ENCODE measurements around the gene NOL12.
"Not testable (repeated sequence)": the region's sequence is repeated elsewhere in the genome, so short reads cannot be mapped to it uniquely, and the experiment has no call there.

Gene NOL12

GRCh38 chr22:37680191-37680851 is 5.8 kb upstream of the NOL12 start:
- no peak for FAIRE-seq
- no peak for TF ChIP-seq POLR2A (IDR thresholded peaks at IDR 0.05; ENCODE audit: low read depth, low read length)
- DNase-seq (ENCODE audit: insufficient read length, low spot score) = no peak

GRCh38 chr22:37681001-37681424 is 5.1 kb upstream of the NOL12 start:
- DNase-seq (ENCODE audit: insufficient read length, low spot score) = no peak
- no peak; the same call in 1 of the 2 replicates for TF ChIP-seq POLR2A (IDR thresholded peaks at IDR 0.05; ENCODE audit: low read depth, low read length)
- FAIRE-seq = no peak

GRCh38 chr22:37681556-37682049 is 4.5 kb upstream of the NOL12 start:
- DNase-seq (ENCODE audit: insufficient read length, low spot score) (peak; percentile 42), FAIRE-seq (no peak)
- TF ChIP-seq POLR2A (IDR thresholded peaks at IDR 0.05; ENCODE audit: low read depth, low read length) = no peak

- no peak for FAIRE-seq
Measured at GRCh38 chr22:37684803-37685615, 1.1 kb upstream of the NOL12 start.

GRCh38 chr22:37690407-37690806 is 4.3 kb downstream of the NOL12 start:
- no peak for TF ChIP-seq POLR2A (IDR thresholded peaks at IDR 0.05; ENCODE audit: low read depth, low read length)
- no peak for FAIRE-seq
- DNase-seq (ENCODE audit: insufficient read length, low spot score) = no peak

More at GRCh38 chr22:37684803-37685615, 1.1 kb upstream of the NOL12 start:
- DNase-seq (ENCODE audit: insufficient read length, low spot score) = no peak
- no peak for TF ChIP-seq POLR2A (IDR thresholded peaks at IDR 0.05; ENCODE audit: low read depth, low read length)

DNA sequence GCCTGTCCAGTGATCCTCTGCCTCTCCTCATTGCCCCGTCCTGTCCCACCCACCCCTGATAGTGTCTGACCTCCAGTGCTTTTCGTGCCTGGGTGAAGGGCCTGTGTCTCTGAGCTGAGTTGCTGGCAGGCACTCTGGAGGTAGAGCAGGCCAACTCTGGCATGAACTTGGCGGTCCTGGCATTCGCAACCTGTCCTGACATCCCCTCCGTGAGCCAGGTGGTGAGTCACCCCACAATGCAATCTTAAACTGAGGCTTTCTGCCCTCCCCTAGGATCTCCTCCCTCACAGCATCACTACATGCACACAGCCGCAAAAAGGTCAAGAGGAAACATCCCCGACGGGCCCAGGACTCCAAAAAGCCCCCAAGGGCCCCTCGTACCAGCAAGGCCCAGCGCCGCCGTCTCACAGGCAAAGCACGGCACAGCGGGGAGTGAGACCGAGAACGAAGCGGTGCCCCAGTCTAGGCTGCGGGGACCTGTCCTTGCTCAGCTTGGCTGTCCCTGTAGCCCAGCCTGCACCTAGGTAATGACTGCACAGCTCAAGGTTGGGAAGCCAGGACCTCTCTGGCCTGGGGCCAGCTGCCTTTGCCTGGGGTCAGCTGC is 4.9 kb downstream of the NOL12 start:
- DNase-seq (ENCODE audit: insufficient read length, low spot score) (no peak), FAIRE-seq (no peak)
- no peak for TF ChIP-seq POLR2A (IDR thresholded peaks at IDR 0.05; ENCODE audit: low read depth, low read length)

GRCh38 chr22:37692627-37693285 is 6.6 kb downstream of the NOL12 start:
- no peak for TF ChIP-seq POLR2A (IDR thresholded peaks at IDR 0.05; ENCODE audit: low read depth, low read length)
- FAIRE-seq = no peak
- DNase-seq (ENCODE audit: insufficient read length, low spot score) = no peak

DNA sequence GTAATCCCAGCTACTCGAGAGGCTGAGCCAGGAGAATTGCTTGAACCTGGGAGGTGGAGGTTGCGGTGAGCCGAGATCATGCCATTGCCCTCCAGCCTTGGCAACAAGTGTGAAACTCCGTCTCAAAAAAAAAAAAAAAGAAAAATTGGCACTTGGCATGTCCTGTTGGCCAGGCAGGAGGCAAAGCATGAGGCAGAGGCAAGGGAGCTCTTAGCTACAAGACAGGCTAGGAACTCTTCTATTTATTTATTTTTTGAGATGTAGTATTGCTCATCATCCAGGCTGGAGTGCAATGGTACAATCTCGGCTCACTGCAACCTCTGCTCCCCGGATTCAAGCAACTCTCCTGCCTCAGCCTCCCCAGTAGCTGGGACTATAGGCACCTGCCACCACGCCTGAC is 8.0 kb downstream of the NOL12 start:
- DNase-seq (ENCODE audit: insufficient read length, low spot score); FAIRE-seq: not testable (repeated sequence)

DNA sequence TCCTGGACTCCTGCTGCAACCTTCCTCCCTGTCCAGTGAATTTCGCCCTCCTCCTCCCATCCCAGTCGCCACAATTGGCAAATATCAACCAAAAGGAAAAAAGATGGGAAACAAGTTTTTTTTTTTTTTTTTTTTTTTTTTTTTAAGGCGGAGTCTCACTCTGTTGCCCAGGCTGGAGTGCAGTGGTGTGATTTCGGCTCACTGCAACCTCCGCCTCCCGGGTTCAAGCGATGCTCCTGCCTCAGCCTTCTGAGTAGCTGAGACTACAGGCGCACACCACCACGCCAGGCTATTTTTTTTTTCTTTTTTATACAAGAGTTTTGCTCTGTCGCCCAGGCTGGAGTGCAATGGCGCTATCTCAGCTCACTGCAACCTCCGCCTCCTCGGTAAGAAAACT is 10.1 kb downstream of the NOL12 start:
- not testable (repeated sequence) for FAIRE-seq

GRCh38 chr22:37696657-37697537 is 10.8 kb downstream of the NOL12 start, which contains the start of gene TRIOBP:
TRIOBP (plus strand) TSS chr22:37697048; CDS start chr22:37701366, 4,318 bp downstream.
- FAIRE-seq (no peak), DNase-seq (ENCODE audit: insufficient read length, low spot score) (peak; percentile 59)
- TF ChIP-seq POLR2A (IDR thresholded peaks at IDR 0.05; ENCODE audit: low read depth, low read length) = no peak

More for the DNA sequence above, 10.1 kb downstream of the NOL12 start:
- DNase-seq (ENCODE audit: insufficient read length, low spot score) = not testable (repeated sequence)

DNA sequence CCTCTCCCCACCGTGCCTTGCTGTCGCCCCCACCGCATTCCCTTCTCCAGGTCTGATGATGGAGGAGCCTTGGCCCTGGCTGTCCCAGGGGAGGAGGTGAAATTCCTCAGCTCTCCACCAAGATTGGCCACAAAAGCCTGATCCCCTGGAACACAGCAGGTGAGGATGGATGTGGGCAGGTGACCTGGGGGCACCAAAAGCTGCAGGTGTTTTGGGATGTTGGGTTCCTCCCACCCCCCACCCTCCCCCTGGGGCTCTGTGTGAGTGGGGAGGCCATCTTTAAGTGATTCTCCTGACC is 11.3 kb downstream of the NOL12 start:
- no peak for FAIRE-seq
- TF ChIP-seq POLR2A (IDR thresholded peaks at IDR 0.05; ENCODE audit: low read depth, low read length) = no peak
- DNase-seq (ENCODE audit: insufficient read length, low spot score) = no peak

GRCh38 chr22:37701141-37701786 is 15.1 kb downstream of the NOL12 start:
- no peak for DNase-seq (ENCODE audit: insufficient read length, low spot score)
- no peak for TF ChIP-seq POLR2A (IDR thresholded peaks at IDR 0.05; ENCODE audit: low read depth, low read length)
- FAIRE-seq = no peak

DNA sequence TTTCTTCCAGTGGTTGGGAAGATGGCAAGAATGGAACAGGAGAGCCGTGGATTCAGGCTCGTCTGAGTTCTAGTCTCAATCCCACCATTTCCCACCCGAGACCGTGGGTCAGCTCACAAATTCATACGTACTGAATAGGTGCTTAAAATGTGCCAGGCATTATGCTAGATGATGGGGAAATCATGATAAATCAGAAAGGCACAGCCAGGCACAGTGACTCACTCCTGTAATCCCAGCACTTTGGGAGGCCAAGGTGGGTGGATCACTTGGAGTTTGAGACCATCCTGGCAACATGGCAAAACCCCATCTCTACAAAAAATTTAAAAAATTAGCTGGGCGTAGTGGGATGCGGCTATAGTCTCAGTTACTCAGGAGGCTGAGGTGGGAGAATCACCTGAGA is 17.8 kb downstream of the NOL12 start:
- FAIRE-seq = no peak
- TF ChIP-seq POLR2A (IDR thresholded peaks at IDR 0.05; ENCODE audit: low read depth, low read length) = no peak
- DNase-seq (ENCODE audit: insufficient read length, low spot score) = no peak
